ENCODE measurements around the gene AXIN2.

Gene AXIN2

GRCh38 chr17:65545705-65546523, 15.5 kb downstream of the AXIN2 start (continued):
- no peak for TF ChIP-seq ZNF76 (tag by site-specific recombination; IDR thresholded peaks at IDR 0.05; ENCODE audit: borderline replicate concordance, low read depth)
- TF ChIP-seq HOXD13 (CRISPR knock-in tag; IDR thresholded peaks at IDR 0.05; ENCODE audit: borderline replicate concordance): no peak
- TF ChIP-seq HOXA7 (CRISPR knock-in tag; IDR thresholded peaks at IDR 0.05; ENCODE audit: borderline replicate concordance): no peak

GRCh38 chr17:65544672-65545071, 16.8 kb downstream of the AXIN2 start:
- H3K4me3 ChIP-seq (ENCODE audit: low read depth, low read length): no peak overlapping the region
- H3K36me3 ChIP-seq (ENCODE audit: control insufficient read depth in 2 of 2, insufficient read depth in 1 of 2, low read length in 2 of 2): peaks cover 9 to 79% of the 10 kb centered on the region in 2 experiments
- H3K27ac ChIP-seq (ENCODE audit: extremely low read depth, low read depth, low read length): no peak overlapping the region
- ChIA-PET POLR2A (no interaction called here), CTCF (interaction anchor here (0.5 to 1.4 kb wide), 4 partner anchors 11 to 1470 kb away, joined by 3 to 5 read pairs (median 4); no protein-coding TSS in a partner anchor)
- TF ChIP-seq IKZF3 (tag by site-specific recombination; IDR thresholded peaks at IDR 0.05) (no peak), ZNF366 (tag by site-specific recombination; conservative IDR thresholded peaks at IDR 0.05) (no peak), ZNF561 (tag by site-specific recombination; IDR thresholded peaks at IDR 0.05; ENCODE audit: borderline replicate concordance) (no peak), BCL11A (tag by site-specific recombination; IDR thresholded peaks at IDR 0.05; ENCODE audit: low read depth) (no peak)
- no peaks in the 10 kb centered on the region for H3K4me1 ChIP-seq (ENCODE audit: control insufficient read depth, insufficient read depth, low read length)
- no peaks in the 10 kb centered on the region for H3K9me3 ChIP-seq (ENCODE audit: control insufficient read depth, insufficient read depth, low read depth, low read length)

DNA sequence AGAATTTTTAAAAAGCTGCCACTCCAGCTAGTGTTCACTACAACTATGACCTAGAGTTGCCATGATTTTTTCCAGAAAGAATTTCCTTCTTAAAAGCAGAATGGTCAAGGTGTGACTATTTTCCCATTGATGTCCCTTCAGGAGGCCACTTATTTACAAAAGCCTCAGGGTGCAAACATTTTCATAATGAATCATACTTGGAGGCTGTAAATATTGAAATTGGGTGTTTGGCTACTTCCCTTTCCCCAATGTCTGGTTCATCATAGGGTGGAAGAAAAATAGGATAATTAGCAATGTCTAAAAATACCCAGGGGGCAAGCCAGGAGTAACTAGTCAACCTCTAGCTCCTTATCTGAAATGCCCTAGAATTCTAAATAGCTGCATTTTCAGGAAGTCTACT, 18.8 kb downstream of the AXIN2 start:
- TF ChIP-seq ZNF600 (tag by site-specific recombination; IDR thresholded peaks at IDR 0.05) (no peak), RBAK (tag by site-specific recombination; IDR thresholded peaks at IDR 0.05) (no peak), ZNF423 (tag by site-specific recombination; IDR thresholded peaks at IDR 0.05) (no peak), ZNF19 (tag by site-specific recombination; IDR thresholded peaks at IDR 0.05; ENCODE audit: low read depth) (no peak), ZNF624 (tag by site-specific recombination; IDR thresholded peaks at IDR 0.05) (no peak), ZNF449 (tag by site-specific recombination; IDR thresholded peaks at IDR 0.05) (no peak), FEZF1 (tag by site-specific recombination; IDR thresholded peaks at IDR 0.05) (no peak)
- TF ChIP-seq, protein P1, sequence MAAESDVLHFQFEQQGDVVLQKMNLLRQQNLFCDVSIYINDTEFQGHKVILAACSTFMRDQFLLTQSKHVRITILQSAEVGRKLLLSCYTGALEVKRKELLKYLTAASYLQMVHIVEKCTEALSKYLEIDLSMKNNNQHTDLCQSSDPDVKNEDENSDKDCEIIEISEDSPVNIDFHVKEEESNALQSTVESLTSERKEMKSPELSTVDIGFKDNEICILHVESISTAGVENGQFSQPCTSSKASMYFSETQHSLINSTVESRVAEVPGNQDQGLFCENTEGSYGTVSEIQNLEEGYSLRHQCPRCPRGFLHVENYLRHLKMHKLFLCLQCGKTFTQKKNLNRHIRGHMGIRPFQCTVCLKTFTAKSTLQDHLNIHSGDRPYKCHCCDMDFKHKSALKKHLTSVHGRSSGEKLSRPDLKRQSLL (tag by site-specific recombination; IDR thresholded peaks at IDR 0.05): no peak
- TF ChIP-seq, protein P2, sequence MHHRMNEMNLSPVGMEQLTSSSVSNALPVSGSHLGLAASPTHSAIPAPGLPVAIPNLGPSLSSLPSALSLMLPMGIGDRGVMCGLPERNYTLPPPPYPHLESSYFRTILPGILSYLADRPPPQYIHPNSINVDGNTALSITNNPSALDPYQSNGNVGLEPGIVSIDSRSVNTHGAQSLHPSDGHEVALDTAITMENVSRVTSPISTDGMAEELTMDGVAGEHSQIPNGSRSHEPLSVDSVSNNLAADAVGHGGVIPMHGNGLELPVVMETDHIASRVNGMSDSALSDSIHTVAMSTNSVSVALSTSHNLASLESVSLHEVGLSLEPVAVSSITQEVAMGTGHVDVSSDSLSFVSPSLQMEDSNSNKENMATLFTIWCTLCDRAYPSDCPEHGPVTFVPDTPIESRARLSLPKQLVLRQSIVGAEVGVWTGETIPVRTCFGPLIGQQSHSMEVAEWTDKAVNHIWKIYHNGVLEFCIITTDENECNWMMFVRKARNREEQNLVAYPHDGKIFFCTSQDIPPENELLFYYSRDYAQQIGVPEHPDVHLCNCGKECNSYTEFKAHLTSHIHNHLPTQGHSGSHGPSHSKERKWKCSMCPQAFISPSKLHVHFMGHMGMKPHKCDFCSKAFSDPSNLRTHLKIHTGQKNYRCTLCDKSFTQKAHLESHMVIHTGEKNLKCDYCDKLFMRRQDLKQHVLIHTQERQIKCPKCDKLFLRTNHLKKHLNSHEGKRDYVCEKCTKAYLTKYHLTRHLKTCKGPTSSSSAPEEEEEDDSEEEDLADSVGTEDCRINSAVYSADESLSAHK (tag by site-specific recombination; IDR thresholded peaks at IDR 0.05): no peak
- TF ChIP-seq, protein P3, sequence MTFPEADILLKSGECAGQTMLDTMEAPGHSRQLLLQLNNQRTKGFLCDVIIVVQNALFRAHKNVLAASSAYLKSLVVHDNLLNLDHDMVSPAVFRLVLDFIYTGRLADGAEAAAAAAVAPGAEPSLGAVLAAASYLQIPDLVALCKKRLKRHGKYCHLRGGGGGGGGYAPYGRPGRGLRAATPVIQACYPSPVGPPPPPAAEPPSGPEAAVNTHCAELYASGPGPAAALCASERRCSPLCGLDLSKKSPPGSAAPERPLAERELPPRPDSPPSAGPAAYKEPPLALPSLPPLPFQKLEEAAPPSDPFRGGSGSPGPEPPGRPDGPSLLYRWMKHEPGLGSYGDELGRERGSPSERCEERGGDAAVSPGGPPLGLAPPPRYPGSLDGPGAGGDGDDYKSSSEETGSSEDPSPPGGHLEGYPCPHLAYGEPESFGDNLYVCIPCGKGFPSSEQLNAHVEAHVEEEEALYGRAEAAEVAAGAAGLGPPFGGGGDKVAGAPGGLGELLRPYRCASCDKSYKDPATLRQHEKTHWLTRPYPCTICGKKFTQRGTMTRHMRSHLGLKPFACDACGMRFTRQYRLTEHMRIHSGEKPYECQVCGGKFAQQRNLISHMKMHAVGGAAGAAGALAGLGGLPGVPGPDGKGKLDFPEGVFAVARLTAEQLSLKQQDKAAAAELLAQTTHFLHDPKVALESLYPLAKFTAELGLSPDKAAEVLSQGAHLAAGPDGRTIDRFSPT (tag by site-specific recombination; IDR thresholded peaks at IDR 0.05): no peak
- peaks cover 6 to 77% of the 10 kb centered on the region in 2 experiments for H3K36me3 ChIP-seq (ENCODE audit: control insufficient read depth in 2 of 2, insufficient read depth in 1 of 2, low read length in 2 of 2)
- no peak overlapping the region for H3K27ac ChIP-seq (ENCODE audit: extremely low read depth, low read depth, low read length)
- POLR2A ChIA-PET: no interaction called here
- CTCF ChIA-PET: interaction anchor here (2.9 kb wide), 1 partner anchor 13 kb away, joined by 14 read pairs; no protein-coding TSS in a partner anchor
- H3K4me3 ChIP-seq (ENCODE audit: low read depth, low read length): no peak overlapping the region
- no peaks in the 10 kb centered on the region for H3K4me1 ChIP-seq (ENCODE audit: control insufficient read depth, insufficient read depth, low read length)
- no peaks in the 10 kb centered on the region for H3K9me3 ChIP-seq (ENCODE audit: control insufficient read depth, insufficient read depth, low read depth, low read length)
